ENCODE measurements around the gene POFUT1. TPM values are rescaled to one million over a fixed set of nuclear protein-coding genes. Genes with fewer than 3 reads are reported as not detected.
"Not testable (repeated sequence)": the region's sequence is repeated elsewhere in the genome, so short reads cannot be mapped to it uniquely, and the experiment has no call there.

The POFUT1 gene
- polyA plus RNA-seq, 6 donors from 2014 or later, result 7.2 to 16.9 (median 14.7) TPM

- Mint-ChIP-seq H3K27me3 (no peaks in the 10 kb centered on the region), H3K9me3 (no peaks in the 10 kb centered on the region), H3K27ac (peak overlapping the region in 2 of 6 donors; percentile 53 to 74), H3K36me3 (peaks cover 5 to 22% of the 10 kb centered on the region in 2 donors), H3K4me1 (peaks cover 12 to 19% (median 14%) of the 10 kb centered on the region in 3 donors), H3K4me3 (no peak overlapping the region)
- DNase-seq (no peak), ATAC-seq (ENCODE audit: low read depth in 2 of 2) (no peak)
Observed at GRCh38 chr20:32237419-32237818, 29.7 kb downstream of the POFUT1 start.

GRCh38 chr20:32238483-32239425 is 31.1 kb downstream of the POFUT1 start:
- ATAC-seq (ENCODE audit: low read depth in 2 of 2), result no peak
- Mint-ChIP-seq H3K9me3 (no peaks in the 10 kb centered on the region), H3K27ac (peak overlapping the region in 1 of 6 donors; percentile 44), H3K27me3 (no peaks in the 10 kb centered on the region), H3K4me1 (peaks cover 10 to 14% (median 12%) of the 10 kb centered on the region in 3 donors), H3K4me3 (no peak overlapping the region), H3K36me3 (peaks cover 5 to 10% of the 10 kb centered on the region in 2 donors)
- DNase-seq, result no peak

- H3K36me3 Mint-ChIP-seq, result peaks cover 0 to 8% of the 10 kb centered on the region in 2 donors
- peaks cover 10 to 12% (median 11%) of the 10 kb centered on the region in 3 donors for H3K4me1 Mint-ChIP-seq
- ATAC-seq (ENCODE audit: low read depth in 2 of 2) (no peak), DNase-seq (no peak)
- H3K4me3 Mint-ChIP-seq, result no peak overlapping the region
- H3K27me3 Mint-ChIP-seq, result no peaks in the 10 kb centered on the region
- H3K9me3 Mint-ChIP-seq, result no peaks in the 10 kb centered on the region
- peak overlapping the region in 3 of 6 donors; percentile 27 to 51 (median 31) for H3K27ac Mint-ChIP-seq
Observed at GRCh38 chr20:32240205-32240604, 32.5 kb downstream of the POFUT1 start.

- no peaks in the 10 kb centered on the region for H3K36me3 Mint-ChIP-seq
- DNase-seq (no peak), ATAC-seq (ENCODE audit: low read depth in 2 of 2) (no peak)
- no peak overlapping the region for H3K4me3 Mint-ChIP-seq
- peaks cover 10 to 12% (median 11%) of the 10 kb centered on the region in 3 donors for H3K4me1 Mint-ChIP-seq
- no peaks in the 10 kb centered on the region for H3K27me3 Mint-ChIP-seq
- no peaks in the 10 kb centered on the region for H3K9me3 Mint-ChIP-seq
- no peak overlapping the region for H3K27ac Mint-ChIP-seq
Observed at GRCh38 chr20:32241807-32242206, 34.1 kb downstream of the POFUT1 start.

- Mint-ChIP-seq H3K27me3 (no peaks in the 10 kb centered on the region), H3K4me3 (no peak overlapping the region), H3K4me1 (peaks cover 10 to 12% (median 12%) of the 10 kb centered on the region in 3 donors), H3K27ac (peak overlapping the region in 2 of 6 donors; percentile 32 to 57), H3K36me3 (no peaks in the 10 kb centered on the region), H3K9me3 (no peaks in the 10 kb centered on the region)
- DNase-seq (no peak), ATAC-seq (ENCODE audit: low read depth in 2 of 2) (no peak)
Observed at GRCh38 chr20:32244150-32244823, 36.6 kb downstream of the POFUT1 start.

- Mint-ChIP-seq H3K9me3 (no peaks in the 10 kb centered on the region), H3K4me1 (peaks cover 6 to 9% (median 7%) of the 10 kb centered on the region in 3 donors), H3K36me3 (no peaks in the 10 kb centered on the region), H3K27me3 (no peaks in the 10 kb centered on the region), H3K4me3 (no peak overlapping the region), H3K27ac (no peak overlapping the region)
- DNase-seq (no peak), ATAC-seq (ENCODE audit: low read depth in 2 of 2) (no peak)
Observed at GRCh38 chr20:32244959-32245358, 37.3 kb downstream of the POFUT1 start.

GRCh38 chr20:32246208-32246607 is 38.5 kb downstream of the POFUT1 start:
- ATAC-seq (ENCODE audit: low read depth in 2 of 2), result not testable (repeated sequence)

GRCh38 chr20:32248043-32248442 is 40.4 kb downstream of the POFUT1 start:
- no peak overlapping the region for H3K4me3 Mint-ChIP-seq

More at GRCh38 chr20:32246208-32246607, 38.5 kb downstream of the POFUT1 start:
- H3K27me3 Mint-ChIP-seq, H3K9me3 Mint-ChIP-seq, H3K36me3 Mint-ChIP-seq, H3K4me3 Mint-ChIP-seq, H3K4me1 Mint-ChIP-seq, DNase-seq: not testable (repeated sequence)
- peak overlapping the region in 2 of 6 donors; percentile 72 to 78 for H3K27ac Mint-ChIP-seq

GRCh38 chr20:32249030-32249738 is 41.5 kb downstream of the POFUT1 start:
- peaks cover 0 to 5% (median 0%) of the 10 kb centered on the region in 3 donors for H3K27me3 Mint-ChIP-seq
- no peak overlapping the region for H3K4me3 Mint-ChIP-seq
- peaks cover 4 to 16% (median 9%) of the 10 kb centered on the region in 3 donors for H3K4me1 Mint-ChIP-seq
- DNase-seq (no peak), ATAC-seq (ENCODE audit: low read depth in 2 of 2) (peak; percentile 13 to 55)
- H3K36me3 Mint-ChIP-seq, result no peaks in the 10 kb centered on the region
- H3K27ac Mint-ChIP-seq, result peak overlapping the region in 1 of 6 donors; percentile 84
- peaks cover 0 to 4% (median 0%) of the 10 kb centered on the region in 7 donors for H3K9me3 Mint-ChIP-seq

More at GRCh38 chr20:32248043-32248442, 40.4 kb downstream of the POFUT1 start:
- H3K9me3 Mint-ChIP-seq, result no peaks in the 10 kb centered on the region
- no peak overlapping the region for H3K27ac Mint-ChIP-seq
- ATAC-seq (ENCODE audit: low read depth in 2 of 2) (no peak), DNase-seq (no peak)
- H3K27me3 Mint-ChIP-seq, result peaks cover 0 to 5% (median 0%) of the 10 kb centered on the region in 3 donors
- H3K36me3 Mint-ChIP-seq, result no peaks in the 10 kb centered on the region
- peaks cover 4 to 12% (median 9%) of the 10 kb centered on the region in 3 donors for H3K4me1 Mint-ChIP-seq

- peaks cover 0 to 4% (median 0%) of the 10 kb centered on the region in 7 donors for H3K9me3 Mint-ChIP-seq
- H3K36me3 Mint-ChIP-seq, result no peaks in the 10 kb centered on the region
- DNase-seq (no peak), ATAC-seq (ENCODE audit: low read depth in 2 of 2) (no peak)
- peaks cover 4 to 16% (median 9%) of the 10 kb centered on the region in 3 donors for H3K4me1 Mint-ChIP-seq
- peak overlapping the region in 1 of 6 donors; percentile 22 for H3K27ac Mint-ChIP-seq
- H3K4me3 Mint-ChIP-seq, result no peak overlapping the region
- peaks cover 0 to 5% (median 0%) of the 10 kb centered on the region in 3 donors for H3K27me3 Mint-ChIP-seq
Observed at GRCh38 chr20:32251470-32251869, 43.8 kb downstream of the POFUT1 start.

GRCh38 chr20:32252189-32252588 is 44.5 kb downstream of the POFUT1 start:
- Mint-ChIP-seq H3K27me3 (peaks cover 0 to 5% (median 0%) of the 10 kb centered on the region in 3 donors), H3K27ac (peak overlapping the region in 1 of 6 donors; percentile 49), H3K36me3 (no peaks in the 10 kb centered on the region), H3K4me1 (peaks cover 4 to 16% (median 9%) of the 10 kb centered on the region in 3 donors), H3K4me3 (peak overlapping the region in 1 of 8 donors; percentile 65), H3K9me3 (peaks cover 0 to 4% (median 0%) of the 10 kb centered on the region in 7 donors)
- ATAC-seq (ENCODE audit: low read depth in 2 of 2), result no peak
- DNase-seq, result no peak

- DNase-seq; H3K4me1 Mint-ChIP-seq; ATAC-seq (ENCODE audit: low read depth in 2 of 2); H3K36me3 Mint-ChIP-seq; H3K27ac Mint-ChIP-seq; H3K4me3 Mint-ChIP-seq; H3K9me3 Mint-ChIP-seq; H3K27me3 Mint-ChIP-seq: not testable (repeated sequence)
Observed at GRCh38 chr20:32260973-32261372, 53.3 kb downstream of the POFUT1 start.

GRCh38 chr20:32261644-32262043 is 54.0 kb downstream of the POFUT1 start:
- Mint-ChIP-seq H3K4me1 (peaks cover 0 to 3% (median 0%) of the 10 kb centered on the region in 3 donors), H3K4me3 (no peak overlapping the region), H3K27ac (peak overlapping the region in 2 of 6 donors; percentile 56 to 83), H3K27me3 (no peaks in the 10 kb centered on the region), H3K9me3 (no peaks in the 10 kb centered on the region), H3K36me3 (no peaks in the 10 kb centered on the region)
- ATAC-seq (ENCODE audit: low read depth in 2 of 2), result no peak
- no peak for DNase-seq
